NT2/D1 (cell line): ENCODE measurements around the gene SERTAD1.
"Not testable (repeated sequence)": the region's sequence is repeated elsewhere in the genome, so short reads cannot be mapped to it uniquely, and the experiment has no call there.

Experiments used
- DNase-seq: peaks from one replicate; pipeline ENCODE4 v3.0.0-alpha.2; 2011; ENCODE audit warnings: low read depth, low spot score
- H3K27me3 ChIP-seq: 2 replicates; pipeline ENCODE4 v1.6.0; 2011; ENCODE audit warnings: mild to moderate bottlenecking; ENCODE audit not compliant: insufficient read length, insufficient read depth
- H3K36me3 ChIP-seq: 2 replicates; pipeline ENCODE4 v1.6.1; 2011; ENCODE audit warnings: mild to moderate bottlenecking, low read length, mixed read lengths; ENCODE audit not compliant: insufficient read depth, insufficient read length
- H3K4me1 ChIP-seq: 2 replicates; pipeline ENCODE4 v1.5.1; 2011; ENCODE audit not compliant: insufficient read depth, insufficient read length
- H3K4me3 ChIP-seq: 2 replicates; pipeline ENCODE4 v1.5.1; 2011; ENCODE audit warnings: low read depth; ENCODE audit not compliant: insufficient read length
- H3K9ac ChIP-seq: 2 replicates; pipeline ENCODE4 v1.6.0; 2011; ENCODE audit warnings: low read depth; ENCODE audit not compliant: insufficient read length
- H3K9me3 ChIP-seq: 2 replicates; pipeline ENCODE4 v1.5.1; 2011; ENCODE audit warnings: mild to moderate bottlenecking, low read length; ENCODE audit not compliant: insufficient read depth
- SUZ12 ChIP-seq: IDR thresholded peaks from 2 replicates; pipeline ENCODE4 v1.6.1; 2011; ENCODE audit not compliant: insufficient read length, insufficient read depth; ENCODE audit errors: extremely low read depth
- YY1 ChIP-seq: IDR thresholded peaks from 2 replicates; pipeline ENCODE4 v1.6.1; 2011; ENCODE audit not compliant: insufficient read length, insufficient read depth
- ZNF274 ChIP-seq: IDR thresholded peaks from 2 replicates; pipeline ENCODE4 v1.6.1; 2011; ENCODE audit warnings: mild to moderate bottlenecking, low read depth, low read length

Gene SERTAD1

GRCh38 chr19:40413291-40413845 is 12.4 kb downstream of the SERTAD1 start, which contains the start of gene PRX:
Gene PRX, minus strand, starts transcription at chr19:40413378. Its CDS starts 5,446 bp downstream, at chr19:40407932.
- Histone ChIP-seq H3K9ac (peak within 1 kb of the TSS; percentile 64), H3K9me3 (no peaks in the 10 kb centered on the region), H3K27me3 (no peaks in the 10 kb centered on the region), H3K4me1 (peaks cover 13% of the 10 kb centered on the region), H3K36me3 (no peaks in the 10 kb centered on the region), H3K4me3 (peak within 1 kb of the TSS; percentile 18)
- DNase-seq, result no peak
- TF ChIP-seq YY1 (no peak), ZNF274 (no peak), SUZ12 (no peak)

GRCh38 chr19:40412866-40413265 is 12.9 kb downstream of the SERTAD1 start:
- no peak for DNase-seq
- Histone ChIP-seq H3K4me3 (peak overlapping the region; percentile 18), H3K27me3 (no peaks in the 10 kb centered on the region), H3K36me3 (no peaks in the 10 kb centered on the region), H3K4me1 (peaks cover 17% of the 10 kb centered on the region), H3K9ac (peak overlapping the region; percentile 64), H3K9me3 (no peaks in the 10 kb centered on the region)
- no peak for TF ChIP-seq ZNF274
- TF ChIP-seq YY1, result no peak
- no peak for TF ChIP-seq SUZ12

GRCh38 chr19:40411958-40412499 is 13.8 kb downstream of the SERTAD1 start:
- DNase-seq, result no peak
- TF ChIP-seq YY1 (no peak), ZNF274 (no peak)

GRCh38 chr19:40411125-40411842 is 14.5 kb downstream of the SERTAD1 start:
- no peaks in the 10 kb centered on the region for H3K9me3 ChIP-seq
- H3K27me3 ChIP-seq, result no peaks in the 10 kb centered on the region
- no peaks in the 10 kb centered on the region for H3K36me3 ChIP-seq
- peak overlapping the region; percentile 57 for H3K9ac ChIP-seq
- peaks cover 19% of the 10 kb centered on the region for H3K4me1 ChIP-seq
- no peak overlapping the region for H3K4me3 ChIP-seq
- TF ChIP-seq ZNF274 (no peak), YY1 (no peak)
- DNase-seq, result no peak

More at GRCh38 chr19:40411958-40412499, 13.8 kb downstream of the SERTAD1 start:
- Histone ChIP-seq H3K9ac (peak overlapping the region; percentile 3), H3K4me3 (no peak overlapping the region), H3K4me1 (peaks cover 17% of the 10 kb centered on the region), H3K9me3 (no peaks in the 10 kb centered on the region), H3K27me3 (no peaks in the 10 kb centered on the region), H3K36me3 (no peaks in the 10 kb centered on the region)

GRCh38 chr19:40410030-40410389 is 15.8 kb downstream of the SERTAD1 start:
- DNase-seq, result no peak
- H3K4me3 ChIP-seq, result no peak overlapping the region
- H3K9ac ChIP-seq, result no peak overlapping the region
- H3K36me3 ChIP-seq, result no peaks in the 10 kb centered on the region
- peaks cover 21% of the 10 kb centered on the region for H3K4me1 ChIP-seq
- no peaks in the 10 kb centered on the region for H3K27me3 ChIP-seq
- TF ChIP-seq YY1 (no peak), SUZ12 (no peak), ZNF274 (no peak)
- no peaks in the 10 kb centered on the region for H3K9me3 ChIP-seq

- not testable (repeated sequence) for H3K36me3 ChIP-seq, H3K9me3 ChIP-seq, H3K27me3 ChIP-seq, H3K4me3 ChIP-seq, H3K9ac ChIP-seq, DNase-seq
- peaks cover 22% of the 10 kb centered on the region for H3K4me1 ChIP-seq
Observed at GRCh38 chr19:40408598-40408925, 17.2 kb downstream of the SERTAD1 start.

GRCh38 chr19:40407714-40408597 is 17.8 kb downstream of the SERTAD1 start:
- Histone ChIP-seq H3K36me3 (no peaks in the 10 kb centered on the region), H3K9ac (peak overlapping the region; percentile 21), H3K9me3 (no peaks in the 10 kb centered on the region), H3K4me3 (no peak overlapping the region), H3K27me3 (no peaks in the 10 kb centered on the region), H3K4me1 (peaks cover 22% of the 10 kb centered on the region)
- no peak for DNase-seq
- no peak for TF ChIP-seq ZNF274
- no peak for TF ChIP-seq YY1
- no peak for TF ChIP-seq SUZ12
